PC-9 (cell line): Measurements from ENCODE around the gene GLRA1. TPM values are rescaled to one million over a fixed set of nuclear protein-coding genes. Genes with fewer than 3 reads are reported as not detected.

Experiments used
- BruUV-seq: library from RNA; stranded (reverse); fragments of 400-500 nt; replicated peaks from 2 replicates; lab custom pipeline; 2021; lab: Mats Ljungman, UMichigan
- CTCF ChIA-PET: fragments of 300-600 bp; sonication (Branson Sonifier 250); formaldehyde crosslinking; loops from one replicate; lab custom pipeline; 2022; ENCODE audit warnings: antibody characterized with exemption; lab: Charles Lee
- POLR2A ChIA-PET: fragments of 300-600 bp; sonication (Branson Sonifier 250); formaldehyde crosslinking; loops from one replicate; lab custom pipeline; 2022; ENCODE audit warnings: antibody characterized with exemption; ENCODE audit not compliant: unreplicated experiment; lab: Charles Lee
- DNase-seq, 2 experiments: peaks; one replicate each; pipeline versions ENCODE4 v3.0.0 to v3.0.0-alpha.2; 2015 to 2022; ENCODE audit warnings: mixed read lengths in 1 of 2
- H2AFZ ChIP-seq: fragments of 200-600 bp; sonication (generic); 2 replicates; pipeline ENCODE4 v1.8.1; 2017; ENCODE audit warnings: antibody characterized with exemption
- H3F3A ChIP-seq: fragments of 200-600 bp; sonication (generic); 2 replicates; pipeline ENCODE4 v1.8.1; 2017; ENCODE audit warnings: antibody characterized with exemption, mild to moderate bottlenecking, low read depth; ENCODE audit not compliant: insufficient read depth
- H3K27ac ChIP-seq: fragments of 200-600 bp; sonication (generic); 2 replicates; pipeline ENCODE4 v1.6.1; 2016; ENCODE audit warnings: mixed run types
- H3K27me3 ChIP-seq: fragments of 200-600 bp; sonication (generic); 2 replicates; pipeline ENCODE4 v1.6.1; 2016; ENCODE audit warnings: low read depth, mixed run types; ENCODE audit not compliant: insufficient read depth
- H3K36me3 ChIP-seq: fragments of 200-600 bp; sonication (generic); 2 replicates; pipeline ENCODE4 v1.6.1; 2016; ENCODE audit warnings: low read depth, mixed run types
- H3K4me1 ChIP-seq: fragments of 200-600 bp; sonication (generic); replicated peaks from 2 replicates; pipeline ENCODE4 v1.6.1; 2016; ENCODE audit warnings: mixed run types; ENCODE audit not compliant: insufficient read depth
- H3K4me2 ChIP-seq: fragments of 200-600 bp; sonication (generic); 2 replicates; pipeline ENCODE4 v1.6.1; 2017; ENCODE audit warnings: mixed run types
- H3K4me3 ChIP-seq: fragments of 200-600 bp; sonication (generic); 2 replicates; pipeline ENCODE4 v1.6.1; 2016; ENCODE audit warnings: mixed run types
- H3K79me2 ChIP-seq: fragments of 200-600 bp; sonication (generic); 2 replicates; pipeline ENCODE4 v1.6.1; 2017; ENCODE audit warnings: low read depth, mixed run types
- H3K9me2 ChIP-seq: fragments of 200-600 bp; sonication (generic); 2 replicates; pipeline ENCODE4 v1.8.1; 2017; ENCODE audit warnings: mild to moderate bottlenecking; ENCODE audit not compliant: insufficient read depth
- H3K9me3 ChIP-seq: fragments of 200-600 bp; sonication (generic); 2 replicates; pipeline ENCODE4 v1.8.1; 2016; ENCODE audit warnings: low read depth; ENCODE audit not compliant: insufficient read depth
- H4K20me1 ChIP-seq: fragments of 200-600 bp; sonication (generic); 2 replicates; pipeline ENCODE4 v1.8.1; 2017; ENCODE audit not compliant: insufficient read depth
- CTCF ChIP-seq: fragments of 200-600 bp; sonication (generic); conservative IDR thresholded peaks from 2 replicates; pipeline ENCODE4 v1.6.1; 2017; ENCODE audit warnings: mixed run types, antibody characterized with exemption, mild to moderate bottlenecking, moderate library complexity
- EZH2 ChIP-seq: fragments of 200-600 bp; sonication (generic); IDR thresholded peaks from 2 replicates; pipeline ENCODE4 v1.8.0; 2017; ENCODE audit warnings: antibody characterized with exemption, low read depth
- intact Hi-C: fragments of 100-400 bp; cut with micrococcal nuclease; formaldehyde crosslinking; loops from one replicate; pipeline ENCODE4 v1.10.0; 2022; ENCODE audit not compliant: unreplicated experiment
- total RNA-seq: library from RNA; stranded (reverse); gene quantifications from 2 replicates; pipeline ENCODE4 v1.2.3, GENCODE V29; 2021

GLRA1 gene
- total RNA-seq, 1 experiment from 2014 or later, result not detected

- H3K36me3 ChIP-seq, result no peaks in the 10 kb centered on the region
- H4K20me1 ChIP-seq, result no peaks in the 10 kb centered on the region; the same call in 1 of the 2 replicates
- H3K4me2 ChIP-seq, result no peak overlapping the region
- intact Hi-C loops, result no loop called here
- no peaks in the 10 kb centered on the region for H3K4me1 ChIP-seq
- no TSS peak for BruUV-seq
- no peak overlapping the region for H2AFZ ChIP-seq
- H3K9me3 ChIP-seq, result no peaks in the 10 kb centered on the region
- H3K27ac ChIP-seq, result no peak overlapping the region
- H3K9me2 ChIP-seq, result no peaks in the 10 kb centered on the region
- POLR2A ChIA-PET, result no interaction called here
- DNase-seq, result no peak
- H3K4me3 ChIP-seq, result no peak overlapping the region
- H3F3A ChIP-seq, result no peaks in the 10 kb centered on the region
- no peaks in the 10 kb centered on the region for H3K79me2 ChIP-seq
- H3K27me3 ChIP-seq, result no peaks in the 10 kb centered on the region
- TF ChIP-seq EZH2, result no peak
- no peak for TF ChIP-seq CTCF
- CTCF ChIA-PET, result no interaction called here
Observed at GRCh38 chr5:151892393-151892792, 32.3 kb downstream of the GLRA1 start.

- no peaks in the 10 kb centered on the region; the same call in 1 of the 2 replicates for H4K20me1 ChIP-seq
- H2AFZ ChIP-seq, result no peak overlapping the region
- H3K4me1 ChIP-seq, result no peaks in the 10 kb centered on the region
- ChIA-PET POLR2A (no interaction called here), CTCF (no interaction called here)
- DNase-seq, result no peak
- H3K27me3 ChIP-seq, result no peaks in the 10 kb centered on the region
- intact Hi-C loops, result no loop called here
- no peaks in the 10 kb centered on the region for H3K36me3 ChIP-seq
- no peak overlapping the region for H3K4me3 ChIP-seq
- no peak overlapping the region for H3K4me2 ChIP-seq
- no peaks in the 10 kb centered on the region for H3K9me2 ChIP-seq
- H3F3A ChIP-seq, result no peaks in the 10 kb centered on the region
- H3K9me3 ChIP-seq, result no peaks in the 10 kb centered on the region
- H3K79me2 ChIP-seq, result no peaks in the 10 kb centered on the region
- TF ChIP-seq CTCF (no peak), EZH2 (no peak)
- no peak overlapping the region for H3K27ac ChIP-seq
- BruUV-seq, result no TSS peak
Observed at GRCh38 chr5:151890299-151890698, 34.4 kb downstream of the GLRA1 start.

GRCh38 chr5:151889614-151890013 lies 35.0 kb downstream of the GLRA1 start:
- H4K20me1 ChIP-seq, result no peaks in the 10 kb centered on the region
- H3K27ac ChIP-seq, result no peak overlapping the region
- no peak overlapping the region for H3K4me2 ChIP-seq
- intact Hi-C loops, result no loop called here
- H3K4me3 ChIP-seq, result no peak overlapping the region
- H3F3A ChIP-seq, result no peaks in the 10 kb centered on the region
- H2AFZ ChIP-seq, result no peak overlapping the region
- no TSS peak for BruUV-seq
- ChIA-PET POLR2A (no interaction called here), CTCF (no interaction called here)
- H3K9me2 ChIP-seq, result no peaks in the 10 kb centered on the region
- no peaks in the 10 kb centered on the region for H3K9me3 ChIP-seq
- DNase-seq, result no peak
- no peaks in the 10 kb centered on the region for H3K36me3 ChIP-seq
- no peaks in the 10 kb centered on the region for H3K4me1 ChIP-seq
- H3K27me3 ChIP-seq, result no peaks in the 10 kb centered on the region
- no peaks in the 10 kb centered on the region for H3K79me2 ChIP-seq
- TF ChIP-seq CTCF (no peak), EZH2 (no peak)
